H9 (cell line): Measurements from ENCODE around the gene PRR20G. TPM values are rescaled to one million over a fixed set of nuclear protein-coding genes. Genes with fewer than 3 reads are reported as not detected.

ENCODE experiments used
- DNase-seq: peaks from one replicate; pipeline ENCODE4 v3.0.0-alpha.2; 2017
- H2AFZ ChIP-seq: one replicate; pipeline ENCODE4 v1.6.1; 2013; ENCODE audit warnings: mild to moderate bottlenecking, low read length, control low read depth, moderate library complexity
- H2AK5ac ChIP-seq: 2 replicates; pipeline ENCODE4 v1.6.1; 2013; ENCODE audit warnings: low read length, control low read depth, mixed read lengths; ENCODE audit not compliant: insufficient read length
- H2BK120ac ChIP-seq: one replicate; pipeline ENCODE4 v1.6.1; 2013; ENCODE audit warnings: low read depth, mild to moderate bottlenecking, low read length, control low read depth, inconsistent platforms; ENCODE audit not compliant: poor library complexity, severe bottlenecking
- H2BK12ac ChIP-seq: 2 replicates; pipeline ENCODE4 v1.6.1; 2013; ENCODE audit warnings: low read length, control low read depth, mixed read lengths, low read depth; ENCODE audit not compliant: insufficient read length
- H2BK15ac ChIP-seq: 2 replicates; pipeline ENCODE4 v1.6.1; 2013; ENCODE audit warnings: low read depth, low read length, control low read depth
- H2BK20ac ChIP-seq: one replicate; pipeline ENCODE4 v1.6.1; 2013; ENCODE audit warnings: low read depth, mild to moderate bottlenecking, low read length, control low read depth, inconsistent platforms; ENCODE audit not compliant: poor library complexity, severe bottlenecking
- H2BK5ac ChIP-seq: 2 replicates; pipeline ENCODE4 v1.6.1; 2013; ENCODE audit warnings: low read length, control low read depth, mixed read lengths; ENCODE audit not compliant: insufficient read length
- H3K14ac ChIP-seq: 2 replicates; pipeline ENCODE4 v1.6.1; 2013; ENCODE audit warnings: low read length, control low read depth; ENCODE audit not compliant: insufficient read depth
- H3K18ac ChIP-seq: 2 replicates; pipeline ENCODE4 v1.6.1; 2013; ENCODE audit warnings: low read depth, mild to moderate bottlenecking, mixed read lengths, low read length, control low read depth; ENCODE audit not compliant: insufficient read length
- H3K23ac ChIP-seq: 2 replicates; pipeline ENCODE4 v1.6.1; 2013; ENCODE audit warnings: low read length, control low read depth, mixed read lengths, low read depth; ENCODE audit not compliant: insufficient read length
- H3K23me2 ChIP-seq: 2 replicates; pipeline ENCODE4 v1.6.1; 2013; ENCODE audit warnings: low read depth, mild to moderate bottlenecking, mixed read lengths, low read length, control low read depth; ENCODE audit not compliant: insufficient read length, poor library complexity, severe bottlenecking
- H3K27ac ChIP-seq: 2 replicates; pipeline ENCODE4 v1.5.1; 2013; ENCODE audit warnings: low read length, control low read depth, mixed read lengths, low read depth; ENCODE audit not compliant: insufficient read length
- H3K27me3 ChIP-seq: 2 replicates; pipeline ENCODE4 v1.6.1; 2013; ENCODE audit warnings: low read length, control low read depth, inconsistent platforms; ENCODE audit not compliant: insufficient read depth
- H3K4ac ChIP-seq: 2 replicates; pipeline ENCODE4 v1.6.1; 2013; ENCODE audit warnings: low read depth, mild to moderate bottlenecking, control low read depth, inconsistent platforms, low read length, moderate library complexity
- H3K4me1 ChIP-seq: 2 replicates; pipeline ENCODE4 v1.6.1; 2013; ENCODE audit warnings: low read length, control low read depth, inconsistent platforms; ENCODE audit not compliant: insufficient read depth
- H3K4me2 ChIP-seq: 2 replicates; pipeline ENCODE4 v1.6.1; 2013; ENCODE audit warnings: low read length, control low read depth, mixed read lengths; ENCODE audit not compliant: insufficient read length, insufficient read depth
- H3K56ac ChIP-seq: 2 replicates; pipeline ENCODE4 v1.6.1; 2013; ENCODE audit warnings: low read depth, mild to moderate bottlenecking, mixed read lengths, low read length, control low read depth; ENCODE audit not compliant: insufficient read length
- H3K79me1 ChIP-seq: 2 replicates; pipeline ENCODE4 v1.6.1; 2013; ENCODE audit warnings: low read depth, mild to moderate bottlenecking, moderate library complexity, low read length, control low read depth, inconsistent platforms; ENCODE audit not compliant: insufficient read depth, poor library complexity, severe bottlenecking
- H3K79me2 ChIP-seq: 2 replicates; pipeline ENCODE4 v1.6.1; 2013; ENCODE audit warnings: low read length, control low read depth, inconsistent platforms; ENCODE audit not compliant: insufficient read depth
- H3K9ac ChIP-seq: 2 replicates; pipeline ENCODE4 v1.6.1; 2013; ENCODE audit warnings: low read length, control low read depth, mixed read lengths; ENCODE audit not compliant: insufficient read length; ENCODE audit errors: extremely low read depth
- H3K9me3 ChIP-seq: one replicate; pipeline ENCODE4 v1.6.1; 2013; ENCODE audit warnings: low read depth, low read length, inconsistent platforms; ENCODE audit not compliant: control insufficient read depth
- H3T11ph ChIP-seq: one replicate; pipeline ENCODE4 v1.6.1; 2013; ENCODE audit warnings: mild to moderate bottlenecking, low read length, control low read depth, inconsistent platforms
- H4K20me1 ChIP-seq: one replicate; pipeline ENCODE4 v1.6.1; 2013; ENCODE audit not compliant: control insufficient read depth, insufficient read length, insufficient read depth
- H4K5ac ChIP-seq: 2 replicates; pipeline ENCODE4 v1.6.1; 2013; ENCODE audit warnings: low read depth, mild to moderate bottlenecking, mixed read lengths, low read length, control low read depth; ENCODE audit not compliant: insufficient read length
- H4K8ac ChIP-seq: replicated peaks from 2 replicates; pipeline ENCODE4 v1.6.1; 2013; ENCODE audit warnings: low read length, control low read depth, mixed read lengths, low read depth; ENCODE audit not compliant: insufficient read length
- H4K91ac ChIP-seq: 2 replicates; pipeline ENCODE4 v1.6.1; 2013; ENCODE audit warnings: low read depth, mild to moderate bottlenecking, moderate library complexity, mixed read lengths, low read length, control low read depth; ENCODE audit not compliant: insufficient read length
- H3K27ac Mint-ChIP-seq, 3 experiments: 2 replicates in 2 of 3; 3 replicates in 1 of 3; pipeline ENCODE4 v1.8.0; 2020 to 2021; ENCODE audit warnings: mixed read lengths in 3 of 3, mild to moderate bottlenecking in 1 of 3, moderate library complexity in 1 of 3
- H3K27me3 Mint-ChIP-seq: 2 replicates; pipeline ENCODE4 v1.8.0; 2021; ENCODE audit warnings: low read depth, mild to moderate bottlenecking, moderate library complexity, mixed read lengths
- H3K36me3 Mint-ChIP-seq, 3 experiments: 2 replicates in 2 of 3; 3 replicates in 1 of 3; pipeline ENCODE4 v1.8.0; 2020 to 2021; ENCODE audit warnings: low read depth in 3 of 3, mixed read lengths in 3 of 3; ENCODE audit not compliant: insufficient read depth in 1 of 3
- H3K4me1 Mint-ChIP-seq, 2 experiments: 2 replicates each; pipeline ENCODE4 v1.8.0; 2020; ENCODE audit warnings: mixed read lengths in 2 of 2
- H3K4me3 Mint-ChIP-seq, 2 experiments: 2 replicates in 1 of 2; 3 replicates in 1 of 2; pipeline ENCODE4 v1.8.0; 2020 to 2021; ENCODE audit warnings: mild to moderate bottlenecking in 2 of 2, mixed read lengths in 2 of 2, moderate library complexity in 1 of 2
- H3K9me3 Mint-ChIP-seq, 2 experiments: 2 replicates in 1 of 2; 3 replicates in 1 of 2; pipeline ENCODE4 v1.8.0; 2020; ENCODE audit warnings: mild to moderate bottlenecking in 2 of 2, mixed read lengths in 2 of 2, moderate library complexity in 1 of 2
- WGBS: extraction: QIAGEN DNeasy Blood & Tissue Kit; methylation state at CpG from one replicate; pipeline ENCODE4 v1.1.7; 2013; ENCODE audit warnings: missing lambda C conversion rate, low lambda C conversion rate, mixed read lengths; ENCODE audit not compliant: insufficient read length; ENCODE audit errors: extremely low coverage; 5-methylcytosine and 5-hydroxymethylcytosine counted together
- total RNA-seq: library from RNA; stranded (reverse); gene quantifications from 2 replicates; pipeline ENCODE4 v1.2.1, GENCODE V29; 2021
- TF ChIP-seq, protein P1 (sequence below): fragments of 200-600 bp; sonication (generic); conservative IDR thresholded peaks from 3 replicates; pipeline ENCODE4 v1.8.0; 2021; ENCODE audit warnings: antibody characterized with exemption, mild to moderate bottlenecking

PRR20G gene
- total RNA-seq, 1 experiment from 2014 or later, result 0.35 TPM

- no peaks in the 10 kb centered on the region for H3K4me1 Mint-ChIP-seq
- H3K27me3 Mint-ChIP-seq, result peaks cover 21% of the 10 kb centered on the region
- no peak overlapping the region for H3K56ac ChIP-seq
- H3K4ac ChIP-seq, result no peak overlapping the region
- no peaks in the 10 kb centered on the region for H3K4me1 ChIP-seq
- no peaks in the 10 kb centered on the region for H3K27me3 ChIP-seq
- H3K23me2 ChIP-seq, result no peaks in the 10 kb centered on the region
- no peak overlapping the region for H2AK5ac ChIP-seq
- H4K20me1 ChIP-seq, result no peaks in the 10 kb centered on the region
- TF ChIP-seq, protein P1, sequence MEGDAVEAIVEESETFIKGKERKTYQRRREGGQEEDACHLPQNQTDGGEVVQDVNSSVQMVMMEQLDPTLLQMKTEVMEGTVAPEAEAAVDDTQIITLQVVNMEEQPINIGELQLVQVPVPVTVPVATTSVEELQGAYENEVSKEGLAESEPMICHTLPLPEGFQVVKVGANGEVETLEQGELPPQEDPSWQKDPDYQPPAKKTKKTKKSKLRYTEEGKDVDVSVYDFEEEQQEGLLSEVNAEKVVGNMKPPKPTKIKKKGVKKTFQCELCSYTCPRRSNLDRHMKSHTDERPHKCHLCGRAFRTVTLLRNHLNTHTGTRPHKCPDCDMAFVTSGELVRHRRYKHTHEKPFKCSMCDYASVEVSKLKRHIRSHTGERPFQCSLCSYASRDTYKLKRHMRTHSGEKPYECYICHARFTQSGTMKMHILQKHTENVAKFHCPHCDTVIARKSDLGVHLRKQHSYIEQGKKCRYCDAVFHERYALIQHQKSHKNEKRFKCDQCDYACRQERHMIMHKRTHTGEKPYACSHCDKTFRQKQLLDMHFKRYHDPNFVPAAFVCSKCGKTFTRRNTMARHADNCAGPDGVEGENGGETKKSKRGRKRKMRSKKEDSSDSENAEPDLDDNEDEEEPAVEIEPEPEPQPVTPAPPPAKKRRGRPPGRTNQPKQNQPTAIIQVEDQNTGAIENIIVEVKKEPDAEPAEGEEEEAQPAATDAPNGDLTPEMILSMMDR, result no peak
- no peak overlapping the region for H3K27ac ChIP-seq
- no peak overlapping the region for H4K5ac ChIP-seq
- H3K9me3 Mint-ChIP-seq, result peaks cover 8 to 9% of the 10 kb centered on the region in 2 experiments
- WGBS, result no CpG with 5 or more reads among the region's 3 CpGs
- no peak overlapping the region for H3K18ac ChIP-seq
- H3K4me2 ChIP-seq, result no peak overlapping the region
- H3K14ac ChIP-seq, result no peak overlapping the region
- no peak overlapping the region for H4K91ac ChIP-seq
- H2BK120ac ChIP-seq, result no peak overlapping the region
- no peak overlapping the region for H2AFZ ChIP-seq
- no peak overlapping the region for H2BK5ac ChIP-seq
- no peak overlapping the region for H3K27ac Mint-ChIP-seq
- no peak overlapping the region for H3T11ph ChIP-seq
- no peak overlapping the region for H3K9ac ChIP-seq
- no peak overlapping the region for H3K4me3 Mint-ChIP-seq
- no peak overlapping the region for H2BK20ac ChIP-seq
- H3K36me3 Mint-ChIP-seq, result peaks cover 0 to 3% (median 0%) of the 10 kb centered on the region in 3 experiments; a peak in 1 of 7 replicates
- no peaks in the 10 kb centered on the region for H3K79me2 ChIP-seq
- H3K23ac ChIP-seq, result no peak overlapping the region
- DNase-seq, result no peak
- no peaks in the 10 kb centered on the region for H3K9me3 ChIP-seq
- no peak overlapping the region for H4K8ac ChIP-seq
- H2BK12ac ChIP-seq, result no peak overlapping the region
- no peaks in the 10 kb centered on the region for H3K79me1 ChIP-seq
- H2BK15ac ChIP-seq, result no peak overlapping the region
Observed at GRCh38 chr3:127324076-127324475, 36.2 kb upstream of the PRR20G start.
